ENCODE results near the gene ELK3. TPM values are rescaled to one million over a fixed set of nuclear protein-coding genes. Genes with fewer than 3 reads are reported as not detected.

The ELK3 gene
- total RNA-seq, 1 donor from 2014 or later, result 5.3 TPM

DNA sequence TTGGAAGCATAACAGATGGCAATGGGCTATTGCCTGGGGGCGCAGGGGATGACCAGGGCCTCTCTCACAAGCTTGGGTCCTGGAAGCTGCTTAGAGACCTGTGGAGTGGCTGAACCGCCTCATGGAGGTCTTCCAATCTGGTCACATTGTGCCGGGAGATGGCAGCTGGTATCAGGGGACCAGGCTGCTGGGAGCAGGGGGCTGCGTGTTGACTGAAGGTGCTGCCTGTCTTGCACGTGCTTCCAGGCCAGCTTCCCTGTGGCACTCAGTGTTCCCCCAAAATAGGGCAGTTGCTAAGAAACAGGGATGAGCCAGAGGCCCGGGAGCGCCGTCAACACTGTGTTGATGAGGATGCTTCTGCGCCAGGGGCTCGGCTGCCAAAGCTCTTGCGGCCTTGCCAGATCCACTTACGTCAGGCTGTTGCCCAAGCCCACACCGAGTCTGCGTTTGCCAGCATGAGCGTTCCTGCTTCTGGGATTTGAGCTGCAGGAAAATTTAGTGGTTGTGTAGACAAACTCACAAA lies 39.8 kb downstream of the ELK3 start:
- no peaks in the 10 kb centered on the region for H3K27me3 ChIP-seq (ENCODE audit: control insufficient read depth, insufficient read depth, low read length)
- H3K4me3 ChIP-seq (ENCODE audit: low read depth, low read length), result no peak overlapping the region
- FAIRE-seq (no peak), DNase-seq (ENCODE audit: low read depth) (no peak)
- H3K36me3 ChIP-seq (ENCODE audit: control insufficient read depth, insufficient read depth, low read length), result peaks cover 7% of the 10 kb centered on the region
- TF ChIP-seq, protein P1, sequence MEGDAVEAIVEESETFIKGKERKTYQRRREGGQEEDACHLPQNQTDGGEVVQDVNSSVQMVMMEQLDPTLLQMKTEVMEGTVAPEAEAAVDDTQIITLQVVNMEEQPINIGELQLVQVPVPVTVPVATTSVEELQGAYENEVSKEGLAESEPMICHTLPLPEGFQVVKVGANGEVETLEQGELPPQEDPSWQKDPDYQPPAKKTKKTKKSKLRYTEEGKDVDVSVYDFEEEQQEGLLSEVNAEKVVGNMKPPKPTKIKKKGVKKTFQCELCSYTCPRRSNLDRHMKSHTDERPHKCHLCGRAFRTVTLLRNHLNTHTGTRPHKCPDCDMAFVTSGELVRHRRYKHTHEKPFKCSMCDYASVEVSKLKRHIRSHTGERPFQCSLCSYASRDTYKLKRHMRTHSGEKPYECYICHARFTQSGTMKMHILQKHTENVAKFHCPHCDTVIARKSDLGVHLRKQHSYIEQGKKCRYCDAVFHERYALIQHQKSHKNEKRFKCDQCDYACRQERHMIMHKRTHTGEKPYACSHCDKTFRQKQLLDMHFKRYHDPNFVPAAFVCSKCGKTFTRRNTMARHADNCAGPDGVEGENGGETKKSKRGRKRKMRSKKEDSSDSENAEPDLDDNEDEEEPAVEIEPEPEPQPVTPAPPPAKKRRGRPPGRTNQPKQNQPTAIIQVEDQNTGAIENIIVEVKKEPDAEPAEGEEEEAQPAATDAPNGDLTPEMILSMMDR (IDR thresholded peaks at IDR 0.05; ENCODE audit: insufficient read depth, low read length, severe bottlenecking), result no peak

DNA sequence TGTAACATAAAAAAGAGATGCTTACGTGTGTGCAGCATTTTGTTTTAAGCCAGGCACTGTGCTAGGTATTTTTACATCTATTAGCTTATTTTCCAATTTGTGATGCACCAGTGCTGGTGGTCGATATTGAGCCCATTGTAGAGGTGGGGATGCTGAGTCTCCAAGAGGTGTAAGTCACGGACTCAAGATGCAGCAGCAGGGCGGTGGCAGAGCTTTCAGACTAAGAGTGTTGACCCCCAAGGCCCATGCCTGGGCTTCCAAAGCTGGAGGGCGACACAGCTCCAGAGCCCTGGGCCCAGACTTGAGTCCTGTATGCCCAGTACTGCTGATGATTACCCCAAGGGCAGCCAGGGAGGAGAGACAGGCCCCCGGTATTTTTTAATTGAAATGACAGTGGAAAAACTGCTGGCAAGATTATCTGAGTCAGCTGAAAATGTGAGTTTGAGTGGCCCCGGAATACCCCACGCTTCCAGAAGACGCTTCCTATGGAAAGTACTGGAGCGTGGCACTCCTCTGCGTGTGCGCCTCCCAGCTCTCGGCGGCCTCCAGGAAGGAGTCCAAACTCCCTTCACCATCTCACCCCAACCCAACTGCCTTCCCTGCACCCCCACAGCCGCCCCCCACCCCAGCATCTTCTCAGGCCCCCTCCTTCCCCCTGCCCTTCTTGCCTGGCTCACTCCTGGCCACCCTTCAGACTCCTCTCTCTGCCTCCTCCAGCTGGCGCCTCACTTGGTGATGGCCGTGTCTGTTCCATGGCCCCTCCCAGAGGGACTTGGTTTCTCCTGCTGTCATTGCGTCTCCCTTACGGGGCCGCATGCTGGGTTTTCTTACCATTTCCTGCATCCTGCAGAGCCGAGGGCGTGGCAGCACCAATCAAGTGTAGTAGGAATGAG lies 40.7 kb downstream of the ELK3 start:
- DNase-seq (ENCODE audit: low read depth), result no peak
- TF ChIP-seq, protein P1 (IDR thresholded peaks at IDR 0.05; ENCODE audit: insufficient read depth, low read length, severe bottlenecking), result no peak
- no peak overlapping the region for H3K4me3 ChIP-seq (ENCODE audit: low read depth, low read length)
- no peak for FAIRE-seq
- H3K27me3 ChIP-seq (ENCODE audit: control insufficient read depth, insufficient read depth, low read length), result no peaks in the 10 kb centered on the region
- peaks cover 8% of the 10 kb centered on the region for H3K36me3 ChIP-seq (ENCODE audit: control insufficient read depth, insufficient read depth, low read length)

DNA sequence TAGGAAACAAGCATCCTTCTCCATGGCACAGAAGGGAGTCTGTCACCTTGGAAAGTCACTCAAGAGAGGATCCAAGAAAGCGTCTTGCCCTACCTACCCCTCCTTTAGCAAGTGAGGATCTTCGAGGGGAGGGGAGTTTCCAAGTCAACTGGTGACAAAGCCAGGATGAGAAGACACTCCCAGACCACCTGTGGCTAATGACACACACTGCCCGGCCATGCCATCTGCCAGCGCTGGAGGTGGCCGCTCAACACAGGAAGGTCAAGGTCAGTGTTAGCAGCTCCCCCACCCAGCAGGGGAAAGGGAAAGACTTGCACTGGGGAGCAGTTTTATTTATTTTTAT lies 41.3 kb downstream of the ELK3 start:
- Histone ChIP-seq H3K27me3 (ENCODE audit: control insufficient read depth, insufficient read depth, low read length) (no peaks in the 10 kb centered on the region), H3K4me3 (ENCODE audit: low read depth, low read length) (no peak overlapping the region), H3K36me3 (ENCODE audit: control insufficient read depth, insufficient read depth, low read length) (peaks cover 6% of the 10 kb centered on the region)
- FAIRE-seq, result no peak
- TF ChIP-seq, protein P1 (IDR thresholded peaks at IDR 0.05; ENCODE audit: insufficient read depth, low read length, severe bottlenecking), result no peak
- DNase-seq (ENCODE audit: low read depth), result no peak

DNA sequence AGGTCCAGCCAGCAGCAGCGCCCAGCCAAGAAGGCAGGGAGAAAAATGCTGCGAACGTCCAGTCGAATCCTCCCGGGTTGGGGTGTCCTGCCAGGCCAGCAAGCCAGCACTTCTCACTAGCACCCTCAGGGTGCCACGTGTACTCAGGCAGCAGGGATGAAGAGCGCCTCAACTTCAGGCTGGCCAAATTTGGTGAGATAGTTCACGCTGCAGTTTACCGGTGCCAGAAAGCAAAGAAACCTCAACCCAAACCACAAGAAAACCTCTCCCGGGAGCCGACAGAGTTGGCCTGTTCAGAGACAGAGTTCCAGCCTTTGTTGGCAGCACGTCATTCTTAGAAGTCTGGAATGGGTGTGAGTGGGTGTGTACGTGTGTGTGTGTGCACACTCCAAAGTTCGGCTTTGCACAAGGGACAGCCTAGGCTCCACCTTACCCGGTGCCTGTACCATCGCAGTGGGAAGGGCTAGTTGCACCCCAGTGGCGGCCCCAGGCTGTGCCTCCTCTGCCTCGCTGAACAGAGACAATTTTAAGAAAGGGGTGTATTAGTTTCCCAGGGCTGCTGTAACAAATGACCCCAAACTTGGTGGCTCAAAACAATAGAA lies 42.1 kb downstream of the ELK3 start:
- FAIRE-seq, result no peak
- Histone ChIP-seq H3K4me3 (ENCODE audit: low read depth, low read length) (no peak overlapping the region), H3K36me3 (ENCODE audit: control insufficient read depth, insufficient read depth, low read length) (peaks cover 8% of the 10 kb centered on the region), H3K27me3 (ENCODE audit: control insufficient read depth, insufficient read depth, low read length) (no peaks in the 10 kb centered on the region)
- TF ChIP-seq, protein P1 (IDR thresholded peaks at IDR 0.05; ENCODE audit: insufficient read depth, low read length, severe bottlenecking), result no peak
- no peak for DNase-seq (ENCODE audit: low read depth)

DNA sequence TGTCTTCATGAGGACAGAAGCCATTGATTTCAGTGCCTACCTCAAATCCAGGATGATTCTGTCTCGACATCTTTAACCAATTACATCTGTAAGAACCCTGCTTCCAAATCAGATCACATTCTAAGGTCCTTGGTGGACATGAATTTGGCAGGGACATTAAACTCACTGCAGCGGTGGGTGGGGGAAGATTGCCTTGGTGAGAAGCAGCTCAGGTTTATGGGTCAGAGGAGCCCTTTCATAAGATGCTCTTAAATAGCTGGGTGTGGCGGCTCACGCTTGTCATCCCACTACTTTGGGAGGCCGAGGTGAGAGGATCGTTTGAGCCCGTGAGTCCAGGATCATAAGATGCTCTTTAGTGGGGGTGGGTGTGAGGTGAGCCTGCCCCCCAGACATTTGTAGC lies 42.9 kb downstream of the ELK3 start:
- H3K36me3 ChIP-seq (ENCODE audit: control insufficient read depth, insufficient read depth, low read length), result peaks cover 8% of the 10 kb centered on the region
- DNase-seq (ENCODE audit: low read depth) (no peak), FAIRE-seq (no peak)
- H3K27me3 ChIP-seq (ENCODE audit: control insufficient read depth, insufficient read depth, low read length), result no peaks in the 10 kb centered on the region
- TF ChIP-seq, protein P1 (IDR thresholded peaks at IDR 0.05; ENCODE audit: insufficient read depth, low read length, severe bottlenecking), result no peak
- no peak overlapping the region for H3K4me3 ChIP-seq (ENCODE audit: low read depth, low read length)

Measured in bronchial epithelial cell (primary cell).